ENCODE results near the gene ABCB11.

ABCB11 gene

GRCh38 chr2:169047256-169048250 lies 16.4 kb upstream of the ABCB11 start:
- H3K27ac ChIP-seq: no peak overlapping the region

GRCh38 chr2:169046440-169047151 lies 15.5 kb upstream of the ABCB11 start:
- Histone ChIP-seq H3K4me3 (no peak overlapping the region), H3K27ac (no peak overlapping the region)

More at GRCh38 chr2:169047256-169048250, 16.4 kb upstream of the ABCB11 start:
- H3K4me3 ChIP-seq: no peak overlapping the region

GRCh38 chr2:169042856-169043255 lies 11.7 kb upstream of the ABCB11 start:
- Histone ChIP-seq H3K4me3 (no peak overlapping the region), H3K27ac (no peak overlapping the region)

GRCh38 chr2:169041594-169041993 lies 10.5 kb upstream of the ABCB11 start:
- H3K4me3 ChIP-seq: no peak overlapping the region
- no peak overlapping the region for H3K27ac ChIP-seq

GRCh38 chr2:169039702-169040101 lies 8.6 kb upstream of the ABCB11 start:
- Histone ChIP-seq H3K4me3 (no peak overlapping the region), H3K27ac (no peak overlapping the region)

GRCh38 chr2:169038338-169038757 lies 7.2 kb upstream of the ABCB11 start:
- Histone ChIP-seq H3K4me3 (no peak overlapping the region), H3K27ac (no peak overlapping the region)

GRCh38 chr2:169036736-169037440 lies 5.8 kb upstream of the ABCB11 start:
- peak overlapping the region in 3 of 21 experiments; percentile 1 to 48 (median 31) for H3K27ac ChIP-seq
- no peak overlapping the region for H3K4me3 ChIP-seq

GRCh38 chr2:169035887-169036286 lies 4.8 kb upstream of the ABCB11 start:
- H3K27ac ChIP-seq: no peak overlapping the region

GRCh38 chr2:169034984-169035544 lies 3.9 kb upstream of the ABCB11 start:
- Histone ChIP-seq H3K4me3 (no peak overlapping the region), H3K27ac (no peak overlapping the region)

More at GRCh38 chr2:169035887-169036286, 4.8 kb upstream of the ABCB11 start:
- H3K4me3 ChIP-seq: no peak overlapping the region

GRCh38 chr2:169034256-169034655 lies 3.1 kb upstream of the ABCB11 start:
- Histone ChIP-seq H3K27ac (peak overlapping the region in 1 of 21 experiments; percentile 25), H3K4me3 (no peak overlapping the region)

- H3K4me3 ChIP-seq: no peak overlapping the region
- no peak overlapping the region for H3K27ac ChIP-seq
These were observed 1.8 kb downstream of the ABCB11 start for GRCh38 chr2:169029341-169029740.

- no peak overlapping the region for H3K27ac ChIP-seq
- H3K4me3 ChIP-seq: no peak overlapping the region
These were observed 3.9 kb downstream of the ABCB11 start for GRCh38 chr2:169027234-169027633.

- no peak overlapping the region for H3K4me3 ChIP-seq
- H3K27ac ChIP-seq: no peak overlapping the region
These were observed 5.1 kb downstream of the ABCB11 start for GRCh38 chr2:169026056-169026455.

GRCh38 chr2:169023161-169023560 lies 8.0 kb downstream of the ABCB11 start:
- H3K27ac ChIP-seq: no peak overlapping the region
- no peak overlapping the region for H3K4me3 ChIP-seq

- Histone ChIP-seq H3K27ac (no peak overlapping the region), H3K4me3 (no peak overlapping the region)
These were observed 12.7 kb downstream of the ABCB11 start for GRCh38 chr2:169018390-169018789.

- H3K4me3 ChIP-seq: no peak overlapping the region
- no peak overlapping the region for H3K27ac ChIP-seq
These were observed 15.2 kb downstream of the ABCB11 start for GRCh38 chr2:169015943-169016342.

GRCh38 chr2:169014780-169015179 lies 16.3 kb downstream of the ABCB11 start:
- H3K4me3 ChIP-seq: no peak overlapping the region
- no peak overlapping the region for H3K27ac ChIP-seq

- H3K27ac ChIP-seq: no peak overlapping the region
- no peak overlapping the region for H3K4me3 ChIP-seq
These were observed 17.5 kb downstream of the ABCB11 start for GRCh38 chr2:169013628-169014026.

GRCh38 chr2:169012812-169013627 lies 18.1 kb downstream of the ABCB11 start:
- H3K4me3 ChIP-seq: no peak overlapping the region
- no peak overlapping the region for H3K27ac ChIP-seq

Measured in skin epidermis (tissue), 12 donors.